ENCODE measurements around the gene MAN1C1. TPM values are rescaled to one million over a fixed set of nuclear protein-coding genes. Genes with fewer than 3 reads are reported as not detected.
A peak's percentile ranks its signal among the peaks of the same experiment; 100 is the strongest.

Gene MAN1C1
- polyA plus RNA-seq (2012; ENCODE audit: low read depth, missing spikeins), result 0.94 TPM

DNA sequence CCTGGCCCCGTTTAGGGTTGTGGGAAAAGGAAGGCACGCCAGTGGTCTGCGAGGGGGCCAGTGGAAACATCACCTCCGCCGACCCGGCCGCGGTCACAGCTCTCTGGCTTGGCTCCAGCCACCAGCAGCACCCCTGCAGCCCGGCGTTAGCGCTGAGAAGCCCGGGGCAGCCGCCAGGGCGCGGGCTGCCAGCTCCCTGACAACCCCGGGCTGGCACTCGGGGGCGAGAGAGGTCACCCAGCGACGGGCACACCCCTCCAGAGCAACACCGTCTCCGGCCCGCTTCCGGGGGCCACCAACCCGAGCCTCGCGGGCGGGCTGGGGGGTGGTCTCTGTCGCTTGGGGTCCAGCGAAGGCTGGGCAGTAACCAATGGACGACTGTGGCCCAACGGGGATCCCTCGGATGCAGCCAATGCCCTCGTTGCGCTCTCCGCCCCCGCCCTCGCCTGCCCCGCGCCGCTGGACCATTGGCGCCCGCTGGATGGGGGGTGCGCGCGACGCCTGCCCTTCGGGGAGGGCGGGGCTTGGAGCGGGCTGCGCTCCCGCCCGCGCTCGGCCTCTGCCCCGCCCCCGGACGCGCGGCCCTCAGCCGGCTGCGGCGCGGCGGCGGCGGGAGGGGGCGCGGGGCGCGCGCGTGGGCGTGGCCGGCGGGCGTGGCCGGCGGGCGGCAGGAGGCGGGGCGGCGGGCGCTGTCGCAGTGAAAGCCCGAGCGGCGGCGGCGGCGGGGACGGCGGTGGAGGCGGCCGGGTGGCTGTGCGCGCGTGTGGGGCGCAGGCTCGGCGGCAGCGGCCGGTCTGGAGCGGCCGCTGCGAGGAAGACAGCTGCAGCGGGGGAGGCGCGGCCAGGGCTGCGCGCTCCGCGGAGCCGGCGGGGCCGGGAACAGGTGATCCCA, at the start of gene MAN1C1:
MAN1C1 (plus strand) TSS at position 697 of the 892 bp plus-strand sequence. CDS start 1,007 bp downstream, outside the sequence.
- no peak for TF ChIP-seq SPI1 (IDR thresholded peaks at IDR 0.05; ENCODE audit: low read depth, low read length)
- no peak for TF ChIP-seq PAX5 (IDR thresholded peaks at IDR 0.05; ENCODE audit: insufficient read depth, low read length, severe bottlenecking)
- TF ChIP-seq TAF1 (IDR thresholded peaks at IDR 0.05; ENCODE audit: low read depth, low read length), result no peak
- no peak for TF ChIP-seq POLR2AphosphoS5 (IDR thresholded peaks at IDR 0.05; ENCODE audit: low read depth, low read length)
- TF ChIP-seq POLR2A (IDR thresholded peaks at IDR 0.05; ENCODE audit: low read depth, low read length), result no peak
- TF ChIP-seq POU2F2 (IDR thresholded peaks at IDR 0.05; ENCODE audit: low read depth, low read length), result no peak
- FAIRE-seq (peak; percentile 93), DNase-seq (ENCODE audit: insufficient read length, low spot score) (peak; percentile 85)

DNA sequence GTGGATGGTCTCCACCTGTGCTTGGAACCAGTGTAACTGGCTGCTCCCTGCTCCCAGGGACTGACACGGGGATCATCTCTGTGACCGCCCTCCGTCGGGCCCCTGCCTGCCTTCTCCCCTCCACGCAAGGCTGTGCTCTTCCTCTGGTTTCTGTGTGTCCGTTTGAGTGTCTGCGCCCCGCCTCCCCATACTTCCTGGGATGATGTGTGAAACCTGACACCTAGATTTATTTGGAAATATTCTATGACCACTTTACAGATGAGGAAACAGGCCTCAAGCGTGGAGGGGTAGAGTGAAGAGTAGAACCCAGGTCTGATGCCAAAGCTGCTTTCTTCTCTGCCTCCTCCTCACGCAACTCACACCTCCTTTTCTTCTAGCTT, 48.9 kb upstream of the MAN1C1 start:
- DNase-seq (ENCODE audit: insufficient read length, low spot score) (no peak), FAIRE-seq (no peak)
- no peak for TF ChIP-seq SPI1 (IDR thresholded peaks at IDR 0.05; ENCODE audit: low read depth, low read length)
- TF ChIP-seq POU2F2 (IDR thresholded peaks at IDR 0.05; ENCODE audit: low read depth, low read length), result no peak
- TF ChIP-seq TAF1 (IDR thresholded peaks at IDR 0.05; ENCODE audit: low read depth, low read length), result no peak
- no peak for TF ChIP-seq PAX5 (IDR thresholded peaks at IDR 0.05; ENCODE audit: insufficient read depth, low read length, severe bottlenecking)
- TF ChIP-seq POLR2AphosphoS5 (IDR thresholded peaks at IDR 0.05; ENCODE audit: low read depth, low read length), result no peak
- TF ChIP-seq POLR2A (IDR thresholded peaks at IDR 0.05; ENCODE audit: low read depth, low read length), result no peak

DNA sequence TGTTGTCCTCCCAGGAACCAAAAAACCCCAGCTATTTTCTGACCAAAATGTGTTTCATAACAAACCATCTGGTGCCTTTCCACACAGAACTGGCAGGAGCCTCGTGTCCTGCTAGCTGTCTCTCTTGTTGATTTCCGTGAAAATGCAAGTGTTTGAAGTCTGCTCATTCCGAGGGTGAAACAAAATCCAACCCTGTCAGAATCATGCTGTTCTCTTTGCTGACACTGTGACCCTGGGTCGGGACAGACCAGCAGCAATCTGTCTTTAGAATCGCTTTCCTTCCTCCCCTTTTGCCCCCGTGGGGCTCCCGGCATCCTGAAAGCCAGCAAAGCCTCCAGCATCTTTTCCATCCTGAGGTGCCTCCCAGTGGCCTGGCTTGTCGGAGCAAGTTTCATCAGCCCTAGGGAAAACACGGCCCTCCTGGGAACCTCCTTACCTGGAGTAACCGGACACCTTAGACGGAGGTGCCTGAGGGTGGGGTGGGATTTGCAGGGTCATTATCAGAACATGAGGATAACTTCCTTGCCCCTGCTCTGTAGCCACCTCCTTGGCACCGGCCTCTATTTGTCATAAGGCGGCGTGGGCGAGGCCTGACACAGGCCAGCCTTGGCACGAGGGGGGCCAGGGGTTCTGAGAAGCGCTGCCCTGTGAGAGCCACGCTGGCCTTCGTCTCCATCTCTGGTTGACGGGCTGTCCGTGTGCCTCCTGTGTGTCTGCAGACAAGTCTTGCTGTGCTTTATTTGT, 48.3 kb upstream of the MAN1C1 start:
- no peak for TF ChIP-seq SPI1 (IDR thresholded peaks at IDR 0.05; ENCODE audit: low read depth, low read length)
- no peak for TF ChIP-seq PAX5 (IDR thresholded peaks at IDR 0.05; ENCODE audit: insufficient read depth, low read length, severe bottlenecking)
- no peak for TF ChIP-seq TAF1 (IDR thresholded peaks at IDR 0.05; ENCODE audit: low read depth, low read length)
- TF ChIP-seq POU2F2 (IDR thresholded peaks at IDR 0.05; ENCODE audit: low read depth, low read length), result no peak
- no peak for TF ChIP-seq POLR2AphosphoS5 (IDR thresholded peaks at IDR 0.05; ENCODE audit: low read depth, low read length)
- no peak for TF ChIP-seq POLR2A (IDR thresholded peaks at IDR 0.05; ENCODE audit: low read depth, low read length)
- DNase-seq (ENCODE audit: insufficient read length, low spot score) (no peak), FAIRE-seq (no peak)

DNA sequence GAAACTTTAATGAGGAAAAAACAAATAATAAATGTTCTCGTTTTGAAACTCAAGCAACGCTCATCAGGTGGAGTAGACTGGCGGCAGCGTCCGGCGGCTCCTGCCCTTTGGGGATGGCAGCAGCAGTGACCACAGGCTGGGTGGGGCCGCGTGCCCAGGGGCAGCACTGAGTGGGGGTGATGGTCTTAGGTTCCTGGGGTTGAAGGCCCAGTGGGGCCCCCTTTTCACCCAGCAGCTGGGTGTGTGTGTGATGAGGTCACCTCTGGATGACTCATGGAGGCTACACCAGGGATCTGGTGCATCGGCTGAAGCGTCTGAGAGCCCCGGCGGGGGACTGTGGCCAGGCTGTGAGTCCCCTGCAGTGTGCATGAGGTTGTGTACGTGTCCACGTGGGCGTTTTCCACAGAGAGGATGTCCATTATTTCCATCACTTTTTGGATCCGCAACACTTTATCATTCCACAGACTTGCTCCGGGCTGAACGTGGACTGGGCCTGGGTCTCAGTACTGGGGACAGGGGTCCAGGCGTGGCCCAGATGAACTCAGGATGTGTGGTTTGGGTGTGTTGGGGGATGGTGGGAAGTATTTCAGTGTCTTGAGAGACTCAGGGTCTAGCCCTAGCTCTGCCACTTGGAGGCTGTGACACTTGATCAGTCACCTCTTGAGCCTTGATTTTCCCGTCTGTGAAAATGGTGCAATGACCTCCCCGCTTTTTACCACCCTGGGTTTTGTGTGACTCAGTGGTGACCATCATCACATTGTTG, 47.6 kb upstream of the MAN1C1 start:
- no peak for DNase-seq (ENCODE audit: insufficient read length, low spot score)
- no peak for TF ChIP-seq TAF1 (IDR thresholded peaks at IDR 0.05; ENCODE audit: low read depth, low read length)
- no peak for FAIRE-seq

DNA sequence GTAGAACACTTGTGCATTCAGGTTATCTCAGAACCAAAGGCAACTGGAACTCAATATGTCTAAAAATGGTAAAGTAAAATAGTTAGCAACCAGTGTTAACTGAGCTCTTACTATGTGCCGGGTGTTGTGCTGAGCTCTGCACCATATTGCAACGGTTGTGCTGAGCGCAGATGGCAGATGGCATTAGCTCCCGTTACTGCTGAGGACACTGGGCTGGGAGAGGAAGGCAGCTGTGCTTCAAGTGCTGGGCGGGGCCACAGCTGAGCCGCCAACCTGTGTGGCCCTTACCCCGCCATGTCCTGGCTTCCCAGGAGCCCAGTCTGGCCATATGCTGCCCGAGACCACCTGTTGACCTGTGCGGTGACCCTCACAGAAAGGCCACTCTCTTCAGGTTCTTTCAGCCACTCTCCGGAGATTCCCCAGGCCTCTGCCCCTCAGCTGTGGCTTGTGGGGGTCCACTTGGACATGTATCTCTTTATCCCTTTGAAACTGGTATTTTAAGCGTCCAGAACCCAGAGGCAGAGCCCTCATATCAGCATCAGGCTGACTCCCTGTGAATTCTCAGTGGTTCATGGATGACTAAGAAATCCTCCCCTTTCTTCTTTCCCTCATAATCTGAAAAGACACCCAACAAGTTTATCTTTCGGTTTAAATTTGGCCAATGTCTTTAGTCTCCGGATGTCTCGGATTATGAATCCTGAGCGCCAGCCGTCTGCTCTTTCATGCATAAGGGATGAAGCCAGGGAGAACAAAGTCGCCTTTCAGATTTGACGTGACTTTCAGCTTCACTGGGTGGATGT, 46.8 kb upstream of the MAN1C1 start:
- FAIRE-seq, result no peak
- TF ChIP-seq TAF1 (IDR thresholded peaks at IDR 0.05; ENCODE audit: low read depth, low read length) (no peak), POLR2A (IDR thresholded peaks at IDR 0.05; ENCODE audit: low read depth, low read length) (no peak), POLR2AphosphoS5 (IDR thresholded peaks at IDR 0.05; ENCODE audit: low read depth, low read length) (no peak)
- DNase-seq (ENCODE audit: insufficient read length, low spot score), result no peak

DNA sequence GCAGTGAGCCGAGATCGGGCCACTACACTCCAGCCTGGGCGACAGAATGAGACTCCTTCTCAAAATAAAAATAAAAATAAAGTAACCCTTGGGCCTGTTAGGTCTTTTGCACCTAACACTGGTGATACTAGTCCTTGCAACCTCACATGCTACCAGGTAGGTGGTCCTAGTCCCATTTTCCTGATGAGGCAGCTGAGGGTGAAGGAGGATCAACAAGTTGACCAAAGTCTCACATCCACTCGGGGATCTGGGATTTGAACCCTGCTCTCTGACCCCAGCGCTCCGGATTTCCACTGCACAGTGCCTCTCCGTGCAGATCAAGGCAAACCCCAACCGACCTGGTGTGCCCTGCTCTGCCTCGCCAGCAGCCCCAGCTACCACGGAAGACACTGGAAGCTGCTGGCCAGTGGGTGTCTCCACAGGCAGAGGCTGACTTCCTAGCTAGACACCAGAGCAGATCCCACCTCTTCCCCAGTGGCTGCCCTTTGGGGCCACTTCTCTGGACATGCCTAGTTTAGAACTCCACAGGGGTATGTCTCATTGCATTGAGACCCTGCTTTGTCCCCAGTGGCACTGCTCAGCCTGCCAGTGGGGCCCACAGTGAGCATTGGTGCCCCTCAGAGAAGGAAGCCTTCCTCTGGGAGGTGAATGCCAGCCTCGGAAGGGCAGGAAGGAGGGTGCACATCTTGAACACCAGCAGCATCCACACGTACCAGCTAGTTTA, 45.6 kb upstream of the MAN1C1 start:
- FAIRE-seq (no peak), DNase-seq (ENCODE audit: insufficient read length, low spot score) (no peak)
- TF ChIP-seq POLR2A (IDR thresholded peaks at IDR 0.05; ENCODE audit: low read depth, low read length) (no peak), SPI1 (IDR thresholded peaks at IDR 0.05; ENCODE audit: low read depth, low read length) (no peak), PAX5 (IDR thresholded peaks at IDR 0.05; ENCODE audit: insufficient read depth, low read length, severe bottlenecking) (no peak), POU2F2 (IDR thresholded peaks at IDR 0.05; ENCODE audit: low read depth, low read length) (no peak), POLR2AphosphoS5 (IDR thresholded peaks at IDR 0.05; ENCODE audit: low read depth, low read length) (no peak), TAF1 (IDR thresholded peaks at IDR 0.05; ENCODE audit: low read depth, low read length) (no peak)

DNA sequence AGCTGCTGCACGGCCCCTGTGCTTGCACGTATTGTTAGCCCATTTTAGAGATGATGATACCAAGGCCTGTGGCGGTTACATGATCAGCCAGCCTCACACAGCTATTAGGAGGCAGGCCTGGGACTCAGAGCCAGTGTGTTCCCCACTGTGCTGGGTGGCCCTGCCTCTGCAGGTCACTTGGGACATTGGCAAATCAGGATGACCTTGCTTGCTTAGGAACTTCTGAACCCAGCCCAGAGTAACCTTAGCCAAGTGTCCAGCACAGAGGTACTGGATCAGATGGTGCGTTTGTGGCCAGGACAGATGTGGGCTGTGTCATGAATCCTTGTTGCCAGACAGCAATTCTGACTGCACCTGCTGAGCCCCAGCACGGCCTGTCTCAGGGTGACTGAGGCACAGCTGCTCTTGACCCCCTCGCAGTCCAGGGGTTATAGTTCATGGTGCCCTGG, 45.0 kb upstream of the MAN1C1 start:
- DNase-seq (ENCODE audit: insufficient read length, low spot score) (no peak), FAIRE-seq (no peak)
- TF ChIP-seq POLR2AphosphoS5 (IDR thresholded peaks at IDR 0.05; ENCODE audit: low read depth, low read length) (no peak), POU2F2 (IDR thresholded peaks at IDR 0.05; ENCODE audit: low read depth, low read length) (no peak), POLR2A (IDR thresholded peaks at IDR 0.05; ENCODE audit: low read depth, low read length) (no peak), SPI1 (IDR thresholded peaks at IDR 0.05; ENCODE audit: low read depth, low read length) (no peak), TAF1 (IDR thresholded peaks at IDR 0.05; ENCODE audit: low read depth, low read length) (no peak), PAX5 (IDR thresholded peaks at IDR 0.05; ENCODE audit: insufficient read depth, low read length, severe bottlenecking) (no peak)

DNA sequence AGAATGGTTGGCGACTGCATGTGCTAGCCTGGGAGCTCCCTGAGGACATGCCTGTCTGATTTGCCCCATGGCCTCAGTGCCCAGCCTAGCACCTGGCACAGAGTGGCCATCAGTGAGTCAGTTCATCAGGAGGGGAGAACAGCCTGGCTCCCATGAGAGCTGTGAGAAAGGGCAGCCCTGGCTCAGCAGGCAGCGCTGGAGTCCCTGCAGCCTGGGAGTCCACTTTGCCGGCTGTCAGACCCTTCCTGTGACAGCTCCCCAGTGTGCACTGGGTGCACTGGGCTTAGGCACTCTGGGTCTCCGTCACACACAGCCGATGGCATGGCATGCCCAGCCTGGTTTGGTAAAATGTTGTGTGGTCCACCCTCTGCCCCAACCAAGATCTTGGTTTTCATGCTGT, 44.5 kb upstream of the MAN1C1 start:
- no peak for FAIRE-seq
- no peak for TF ChIP-seq POLR2AphosphoS5 (IDR thresholded peaks at IDR 0.05; ENCODE audit: low read depth, low read length)
- no peak for TF ChIP-seq POLR2A (IDR thresholded peaks at IDR 0.05; ENCODE audit: low read depth, low read length)
- TF ChIP-seq PAX5 (IDR thresholded peaks at IDR 0.05; ENCODE audit: insufficient read depth, low read length, severe bottlenecking), result no peak
- no peak for TF ChIP-seq POU2F2 (IDR thresholded peaks at IDR 0.05; ENCODE audit: low read depth, low read length)
- TF ChIP-seq TAF1 (IDR thresholded peaks at IDR 0.05; ENCODE audit: low read depth, low read length), result no peak
- no peak for TF ChIP-seq SPI1 (IDR thresholded peaks at IDR 0.05; ENCODE audit: low read depth, low read length)
- no peak for DNase-seq (ENCODE audit: insufficient read length, low spot score)

Data from GM12891 (cell line).